GM21390 (cell line): Measurements from ENCODE around the gene ZBTB21.
"Not testable (repeated sequence)": the region's sequence is repeated elsewhere in the genome, so short reads cannot be mapped to it uniquely, and the experiment has no call there.

Experiments
- ATAC-seq: cut with Tn5 transposase; IDR thresholded peaks from one replicate; pipeline ENCODE4 v1.9.1; 2021; ENCODE audit not compliant: unreplicated experiment

Gene ZBTB21

GRCh38 chr21:41971891-41972290 lies 38.3 kb downstream of the ZBTB21 start:
- no peak for ATAC-seq

DNA sequence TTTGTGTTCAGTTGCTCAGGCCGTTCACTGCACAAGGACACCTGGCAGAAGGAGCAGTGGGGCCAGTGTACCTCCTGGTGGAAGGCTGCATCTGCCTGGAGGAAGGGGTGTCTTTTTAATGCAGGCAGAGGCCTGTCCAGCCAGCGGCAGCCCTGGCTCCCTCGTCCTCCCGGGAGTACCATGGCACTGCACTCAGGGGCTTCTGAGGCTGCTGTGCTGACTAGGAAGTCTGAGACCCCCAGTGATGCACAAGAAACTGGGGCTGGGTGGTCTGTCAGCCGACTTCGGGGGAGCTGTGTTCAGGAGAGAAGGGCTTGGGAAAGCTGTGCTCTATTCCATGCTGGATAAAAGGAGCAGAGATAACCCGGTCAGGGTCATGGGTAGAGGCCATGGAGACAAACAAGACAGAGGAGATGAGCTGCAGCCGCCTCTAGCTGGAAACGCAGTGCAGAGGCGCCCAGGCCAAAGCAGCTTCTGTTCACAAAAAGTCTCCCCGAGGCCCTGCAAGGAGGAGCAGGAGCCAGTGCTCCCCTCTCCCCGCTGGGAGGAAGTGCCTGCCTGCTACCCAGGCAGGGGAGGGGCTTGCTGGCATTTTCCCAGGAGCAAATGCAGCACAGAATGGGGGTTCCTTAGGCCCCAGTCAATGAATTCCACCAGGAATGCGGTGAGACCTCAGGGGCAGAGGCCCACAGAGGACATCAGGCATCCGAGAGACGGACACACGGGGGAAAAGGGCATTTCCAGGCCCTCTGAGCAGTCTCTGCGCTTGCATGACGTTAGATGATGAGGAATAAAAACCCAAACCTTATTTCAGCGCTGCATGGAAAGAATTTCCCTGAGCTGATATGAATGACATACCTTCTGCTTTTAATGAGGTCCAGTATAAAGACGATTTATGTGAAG lies 39.2 kb downstream of the ZBTB21 start:
- ATAC-seq, result no peak

- ATAC-seq, result no peak
Observed at GRCh38 chr21:41970106-41970391, 40.1 kb downstream of the ZBTB21 start.

- no peak for ATAC-seq
Observed at GRCh38 chr21:41967708-41968107, 42.5 kb downstream of the ZBTB21 start.

DNA sequence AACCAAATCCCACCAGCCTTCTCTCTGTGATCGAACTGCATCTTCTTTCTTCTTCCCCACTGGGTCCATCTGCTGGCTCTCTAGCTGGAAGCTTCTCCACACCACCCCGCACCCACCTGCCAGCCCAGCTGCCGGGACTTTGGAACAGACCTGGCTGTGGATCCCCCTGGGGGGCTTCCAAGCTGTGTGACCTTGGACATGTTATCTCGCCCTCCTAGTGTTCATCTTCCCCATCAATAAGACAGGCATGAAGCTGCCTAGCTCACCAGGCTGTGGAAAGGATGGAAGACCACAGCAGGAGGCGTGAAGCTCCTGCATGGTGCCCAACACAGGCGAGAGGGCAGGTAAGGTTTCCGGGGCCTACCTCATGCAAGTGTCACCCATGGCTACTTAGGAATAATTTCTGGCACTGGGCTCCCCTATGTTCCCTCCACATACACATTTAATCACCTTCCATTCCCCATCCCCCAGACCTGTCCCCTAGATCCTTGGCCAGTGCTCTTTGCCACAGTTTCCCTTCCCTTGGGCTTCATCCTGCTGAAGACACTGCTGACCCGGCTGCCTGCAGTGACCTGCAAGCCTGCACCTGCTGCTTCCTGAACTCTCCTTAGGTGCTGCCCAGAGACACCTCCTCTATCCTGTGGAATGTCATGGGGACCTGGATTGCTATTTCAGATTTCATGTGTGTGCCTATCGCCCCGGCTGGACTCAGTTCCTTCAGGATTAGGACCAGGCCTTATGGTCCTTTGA lies 43.1 kb downstream of the ZBTB21 start:
- ATAC-seq, result no peak

DNA sequence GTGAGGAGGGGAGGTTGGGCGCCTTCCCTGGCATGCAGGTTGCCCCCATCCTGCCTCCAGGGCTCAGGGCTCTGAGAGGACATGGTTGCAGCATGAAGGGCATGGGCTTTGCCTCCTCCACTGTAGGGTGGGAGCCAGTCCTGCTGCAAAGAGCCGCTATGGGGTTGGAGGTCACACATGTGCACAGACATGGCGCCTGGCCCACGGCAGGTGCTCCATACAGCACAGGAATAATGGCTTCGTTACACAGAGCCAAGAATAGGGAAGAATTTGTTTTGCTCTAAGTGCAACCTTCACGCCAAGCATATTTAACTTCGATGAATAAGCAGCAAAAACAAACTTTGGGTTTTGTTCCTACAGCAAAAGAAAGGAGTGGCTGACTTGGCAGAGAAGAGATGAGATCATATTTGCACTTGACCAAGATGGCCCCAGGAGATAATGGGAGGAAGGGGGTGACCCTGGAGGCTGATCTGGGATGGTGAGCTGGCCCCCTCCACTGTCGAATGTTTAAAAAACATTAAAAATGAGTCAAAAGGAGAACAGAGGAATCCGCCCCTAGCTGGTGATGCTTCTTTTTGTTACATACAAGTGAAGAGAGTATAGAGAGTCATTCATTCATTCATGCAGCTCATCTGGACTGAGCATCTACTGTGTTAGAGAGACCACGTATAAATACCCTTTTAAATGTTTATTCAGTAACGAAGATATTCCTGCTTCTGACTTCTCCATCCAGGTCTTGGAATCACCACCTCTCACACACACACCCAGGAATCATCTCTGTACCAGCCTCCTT lies 43.9 kb downstream of the ZBTB21 start:
- ATAC-seq, result no peak

- ATAC-seq, result no peak
Observed at GRCh38 chr21:41965461-41966013, 44.6 kb downstream of the ZBTB21 start.

- no peak for ATAC-seq
Observed at GRCh38 chr21:41965045-41965444, 45.1 kb downstream of the ZBTB21 start.

- ATAC-seq, result no peak
Observed at GRCh38 chr21:41964171-41964570, 46.0 kb downstream of the ZBTB21 start.

GRCh38 chr21:41962425-41962966 lies 47.7 kb downstream of the ZBTB21 start:
- no peak for ATAC-seq

- no peak for ATAC-seq
Observed at GRCh38 chr21:41961753-41962152, 48.4 kb downstream of the ZBTB21 start.

DNA sequence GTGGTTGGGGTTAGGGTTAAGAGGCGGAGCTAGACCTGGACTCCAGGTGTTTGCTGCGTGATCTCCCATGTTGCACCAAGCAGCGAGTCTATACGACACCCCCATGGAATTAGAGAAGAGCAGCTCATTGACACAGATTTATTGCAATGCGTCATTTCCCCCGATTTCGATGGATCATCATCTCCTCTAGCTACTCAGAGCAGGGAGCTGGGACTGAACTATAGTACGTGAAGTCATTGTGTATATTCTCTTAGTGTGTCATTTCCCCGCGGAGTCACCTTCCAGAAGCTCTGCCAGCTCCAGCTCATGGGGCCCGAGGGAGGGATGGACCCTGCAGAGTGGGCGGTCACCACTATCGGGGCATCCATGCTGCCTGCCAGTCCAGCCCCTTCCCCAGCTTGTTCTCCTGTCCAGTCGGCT lies 48.9 kb downstream of the ZBTB21 start:
- ATAC-seq, result no peak

- no peak for ATAC-seq
Observed at GRCh38 chr21:41960386-41960785, 49.8 kb downstream of the ZBTB21 start.

GRCh38 chr21:41959697-41960096 lies 50.5 kb downstream of the ZBTB21 start:
- ATAC-seq, result not testable (repeated sequence)

DNA sequence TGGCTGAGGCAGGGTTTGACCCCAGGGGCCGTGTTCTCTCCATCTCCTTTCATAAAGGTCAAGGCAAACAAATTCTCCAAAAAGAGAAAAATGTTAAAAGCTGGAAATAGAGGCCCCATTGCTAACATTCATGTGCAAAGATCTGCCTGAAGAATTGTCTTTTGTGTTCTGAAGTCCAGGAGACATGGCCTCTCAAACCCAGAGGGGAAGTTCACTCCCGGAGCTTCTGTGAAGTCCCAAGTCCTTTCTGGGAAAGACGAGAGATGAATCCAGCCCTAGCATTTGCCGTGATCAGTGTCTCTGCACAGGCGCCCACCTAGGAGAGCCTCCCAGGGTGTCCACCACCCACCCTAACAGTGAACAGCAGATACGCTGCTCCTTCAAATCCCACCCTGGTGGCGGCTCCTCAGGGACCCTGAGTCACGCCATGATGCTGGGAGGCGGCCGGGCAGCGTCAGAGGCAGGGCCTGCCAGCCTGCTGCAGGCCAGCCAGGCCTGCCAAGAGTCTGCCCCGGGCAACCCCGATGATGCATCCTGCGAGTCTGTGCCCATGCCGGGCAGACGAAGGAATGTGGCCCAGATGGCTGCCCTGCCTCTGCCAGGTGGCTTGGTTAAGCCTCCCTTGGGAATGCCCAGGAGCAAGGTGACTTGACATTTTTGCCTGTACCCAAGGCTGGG lies 51.1 kb downstream of the ZBTB21 start:
- ATAC-seq, result no peak

DNA sequence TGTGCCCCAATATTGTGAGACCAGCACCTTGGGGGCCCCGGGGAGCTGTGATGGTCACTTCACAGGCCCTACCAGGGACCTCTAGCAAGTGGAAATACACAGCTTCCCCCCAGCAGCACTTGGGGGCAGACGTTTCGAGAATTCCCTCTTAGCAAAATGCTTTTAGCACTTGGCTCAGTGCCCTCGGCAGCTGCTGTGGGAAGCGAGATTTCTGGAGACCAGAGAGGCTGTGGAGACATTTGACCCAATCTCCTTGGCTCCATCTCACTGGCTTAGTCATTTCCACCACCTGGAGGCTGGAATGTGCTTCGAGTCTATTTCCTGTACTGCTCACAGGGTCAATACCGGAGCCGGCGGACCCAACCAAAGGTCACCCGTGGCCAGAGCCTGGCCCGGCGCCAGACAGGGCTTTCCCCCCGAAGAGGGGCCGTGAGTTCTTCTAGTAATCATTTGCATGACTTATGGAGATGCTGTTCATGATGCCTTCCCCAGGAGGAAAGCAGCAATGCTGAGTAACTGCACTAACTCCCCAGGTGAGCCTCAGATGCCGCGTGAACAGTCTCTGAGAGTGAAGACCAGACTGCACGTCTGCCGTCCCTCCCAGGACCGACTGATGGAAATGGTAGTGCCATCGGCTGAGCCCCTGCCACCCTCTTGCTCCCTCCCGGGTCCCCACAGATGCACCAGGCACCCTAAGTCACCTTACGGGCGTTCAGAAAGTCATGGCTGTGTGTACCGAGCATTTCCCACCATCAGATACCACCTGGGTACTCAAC lies 52.0 kb downstream of the ZBTB21 start:
- ATAC-seq, result no peak

- ATAC-seq, result no peak
Observed at GRCh38 chr21:41956926-41957729, 53.0 kb downstream of the ZBTB21 start.

GRCh38 chr21:41955516-41955915 lies 54.6 kb downstream of the ZBTB21 start:
- ATAC-seq, result no peak
